Measurements from ENCODE around the gene LANCL2.

Gene LANCL2

DNA sequence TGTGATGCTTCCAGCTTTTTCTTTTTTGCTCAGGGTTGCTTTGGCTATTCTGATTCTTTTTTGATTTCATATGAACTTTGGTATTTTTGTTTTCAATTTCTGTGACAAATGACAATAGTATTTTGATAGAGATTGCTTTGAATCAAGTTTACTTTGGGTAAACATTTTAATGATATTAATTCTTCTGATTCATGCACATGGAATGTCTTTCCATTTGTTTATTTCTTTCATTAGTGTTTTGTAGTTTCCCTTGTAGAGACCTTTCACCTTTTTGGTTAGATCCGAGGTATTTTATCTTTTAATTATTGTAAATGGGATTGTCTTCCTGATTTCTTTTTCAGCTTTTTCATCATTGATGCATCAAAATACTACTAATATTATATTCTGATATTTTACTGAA lies 93.2 kb downstream of the LANCL2 start:
- H3K9me3 ChIP-seq, result peaks cover 4 to 23% (median 19%) of the 10 kb centered on the region in 3 donors
- DNase-seq, result no peak
- TF ChIP-seq, protein P1, sequence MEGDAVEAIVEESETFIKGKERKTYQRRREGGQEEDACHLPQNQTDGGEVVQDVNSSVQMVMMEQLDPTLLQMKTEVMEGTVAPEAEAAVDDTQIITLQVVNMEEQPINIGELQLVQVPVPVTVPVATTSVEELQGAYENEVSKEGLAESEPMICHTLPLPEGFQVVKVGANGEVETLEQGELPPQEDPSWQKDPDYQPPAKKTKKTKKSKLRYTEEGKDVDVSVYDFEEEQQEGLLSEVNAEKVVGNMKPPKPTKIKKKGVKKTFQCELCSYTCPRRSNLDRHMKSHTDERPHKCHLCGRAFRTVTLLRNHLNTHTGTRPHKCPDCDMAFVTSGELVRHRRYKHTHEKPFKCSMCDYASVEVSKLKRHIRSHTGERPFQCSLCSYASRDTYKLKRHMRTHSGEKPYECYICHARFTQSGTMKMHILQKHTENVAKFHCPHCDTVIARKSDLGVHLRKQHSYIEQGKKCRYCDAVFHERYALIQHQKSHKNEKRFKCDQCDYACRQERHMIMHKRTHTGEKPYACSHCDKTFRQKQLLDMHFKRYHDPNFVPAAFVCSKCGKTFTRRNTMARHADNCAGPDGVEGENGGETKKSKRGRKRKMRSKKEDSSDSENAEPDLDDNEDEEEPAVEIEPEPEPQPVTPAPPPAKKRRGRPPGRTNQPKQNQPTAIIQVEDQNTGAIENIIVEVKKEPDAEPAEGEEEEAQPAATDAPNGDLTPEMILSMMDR (IDR thresholded peaks at IDR 0.05), result no peak
- peaks cover 0 to 3% (median under 1%) of the 10 kb centered on the region in 3 donors for H3K36me3 ChIP-seq
- H3K27ac ChIP-seq, result no peak overlapping the region
- no peaks in the 10 kb centered on the region for H3K4me1 ChIP-seq
- intact Hi-C loops (cut with DNase I; ENCODE audit: low total_unique reads), result no loop called here
- no peak overlapping the region for H3K4me3 ChIP-seq
- H3K27me3 ChIP-seq, result no peaks in the 10 kb centered on the region

DNA sequence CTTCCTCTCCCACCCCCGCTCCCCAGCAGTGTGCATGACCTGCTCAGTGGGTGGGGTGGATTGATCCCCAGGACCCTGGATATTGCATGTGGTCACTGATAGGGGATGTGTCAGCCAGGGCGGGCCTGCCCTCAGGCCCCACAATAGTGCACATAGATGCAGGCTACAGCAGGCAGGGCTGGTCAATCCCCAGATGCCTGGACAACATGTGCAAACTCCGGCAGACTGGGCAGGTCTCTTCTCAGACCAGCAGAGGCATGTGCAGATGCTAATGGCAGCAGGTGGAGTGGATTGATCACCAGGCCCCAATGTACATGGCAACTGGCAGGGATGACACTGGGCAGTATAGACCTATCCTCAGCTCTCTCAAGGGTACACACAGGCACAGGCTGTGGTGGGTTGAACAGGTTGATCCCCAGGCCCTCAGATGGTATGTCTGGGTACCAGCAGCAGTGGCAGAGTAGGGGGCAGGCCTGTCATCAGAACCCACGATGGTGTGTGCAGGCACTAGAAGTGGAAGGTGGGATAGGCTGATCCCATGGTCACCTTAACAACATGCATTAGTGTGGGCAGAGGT lies 98.6 kb downstream of the LANCL2 start:
- H3K36me3 ChIP-seq, result peaks cover 27 to 44% (median 41%) of the 10 kb centered on the region in 3 donors
- DNase-seq, result no peak
- intact Hi-C loops (cut with DNase I; ENCODE audit: low total_unique reads), result no loop called here
- TF ChIP-seq, protein P1 (IDR thresholded peaks at IDR 0.05), result no peak
- H3K27me3 ChIP-seq, result no peaks in the 10 kb centered on the region
- H3K4me1 ChIP-seq, result no peaks in the 10 kb centered on the region
- peaks cover 4 to 17% (median 10%) of the 10 kb centered on the region in 3 donors for H3K9me3 ChIP-seq
- H3K4me3 ChIP-seq, result no peak overlapping the region
- no peak overlapping the region for H3K27ac ChIP-seq

DNA sequence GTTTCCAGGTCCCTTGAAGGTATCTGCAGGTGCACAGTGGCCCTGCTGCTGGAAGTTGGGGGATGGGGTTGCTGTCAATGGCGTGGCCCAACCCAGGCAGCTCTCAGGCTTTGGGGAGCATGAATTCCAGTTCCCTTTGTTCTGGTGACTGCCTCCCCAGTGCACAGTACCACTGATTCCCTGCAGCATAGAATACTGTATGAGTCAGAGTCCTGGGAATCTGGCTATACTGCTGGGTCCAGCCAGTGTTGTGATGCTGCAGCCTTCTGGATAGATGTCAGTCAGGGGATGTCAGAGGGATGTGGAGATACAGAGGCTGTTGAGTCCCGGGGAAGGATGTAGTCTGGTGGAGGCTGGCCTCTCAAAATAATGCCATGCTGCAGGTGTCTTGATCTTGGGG lies 99.3 kb downstream of the LANCL2 start:
- TF ChIP-seq, protein P1 (IDR thresholded peaks at IDR 0.05), result no peak
- no peak for DNase-seq

DNA sequence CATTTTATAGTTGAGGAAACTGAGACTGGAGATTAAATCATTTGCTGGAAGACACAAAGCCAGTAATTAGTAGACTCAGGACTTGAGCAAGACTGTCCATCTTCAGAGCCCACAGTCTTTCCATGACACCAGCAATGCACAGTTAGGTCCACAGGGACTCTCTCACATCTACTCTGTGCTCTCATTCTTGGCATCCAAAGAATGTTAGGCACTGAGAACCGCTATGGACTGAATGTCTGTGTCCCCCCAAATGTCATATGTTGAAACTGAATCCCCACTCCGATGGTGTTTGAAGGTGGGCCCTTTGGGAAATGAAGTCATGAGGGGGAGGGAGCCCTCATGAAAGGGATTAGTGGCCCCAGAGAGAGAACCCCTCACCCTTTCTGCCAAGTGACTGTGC lies 100.6 kb downstream of the LANCL2 start:
- TF ChIP-seq, protein P1 (IDR thresholded peaks at IDR 0.05), result no peak
- H3K4me1 ChIP-seq, result no peaks in the 10 kb centered on the region
- no peak overlapping the region for H3K4me3 ChIP-seq
- peaks cover 0 to 6% (median 4%) of the 10 kb centered on the region in 3 donors for H3K9me3 ChIP-seq
- H3K36me3 ChIP-seq, result peaks cover 33 to 46% (median 41%) of the 10 kb centered on the region in 3 donors
- DNase-seq, result no peak
- no peak overlapping the region for H3K27ac ChIP-seq
- H3K27me3 ChIP-seq, result no peaks in the 10 kb centered on the region
- intact Hi-C loops (cut with DNase I; ENCODE audit: low total_unique reads), result no loop called here

More for the DNA sequence above, 99.3 kb downstream of the LANCL2 start:
- H3K4me3 ChIP-seq, result no peak overlapping the region
- peaks cover 27 to 46% (median 41%) of the 10 kb centered on the region in 3 donors for H3K36me3 ChIP-seq
- H3K27me3 ChIP-seq, result no peaks in the 10 kb centered on the region
- peaks cover 4 to 11% (median 4%) of the 10 kb centered on the region in 3 donors for H3K9me3 ChIP-seq
- no peak overlapping the region for H3K27ac ChIP-seq
- no peaks in the 10 kb centered on the region for H3K4me1 ChIP-seq
- intact Hi-C loops (cut with DNase I; ENCODE audit: low total_unique reads), result no loop called here

DNA sequence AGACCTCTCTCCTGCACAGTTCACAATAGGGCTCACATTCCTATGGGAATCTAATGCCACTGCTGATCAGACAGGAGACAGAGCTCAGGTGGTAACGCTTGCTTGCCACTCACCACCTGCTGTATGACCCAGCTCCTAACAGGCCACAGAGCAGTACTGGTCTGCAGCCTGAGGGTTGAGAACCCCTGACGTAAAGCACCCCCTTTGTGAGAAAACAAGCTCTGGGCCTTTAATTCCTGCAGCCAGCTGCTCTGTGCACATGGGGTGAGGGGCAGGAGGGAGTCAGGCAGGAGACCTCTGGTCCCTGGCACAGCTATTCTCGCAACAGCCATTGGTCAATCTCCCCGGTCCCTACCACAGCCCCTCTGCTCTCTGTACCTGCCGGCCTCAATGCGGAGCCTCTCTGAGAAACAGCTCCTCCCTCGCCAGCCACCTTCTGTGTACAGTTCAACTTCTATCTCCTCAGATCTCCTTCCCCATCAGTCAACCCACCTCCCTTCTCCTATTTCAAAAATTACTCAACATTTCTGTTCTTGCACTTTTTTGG lies 102.0 kb downstream of the LANCL2 start:
- TF ChIP-seq, protein P1 (IDR thresholded peaks at IDR 0.05), result no peak
- Histone ChIP-seq H3K4me1 (no peaks in the 10 kb centered on the region), H3K27ac (no peak overlapping the region), H3K27me3 (no peaks in the 10 kb centered on the region), H3K9me3 (peaks cover 0 to 6% (median 0%) of the 10 kb centered on the region in 3 donors), H3K4me3 (no peak overlapping the region), H3K36me3 (peaks cover 36 to 46% (median 41%) of the 10 kb centered on the region in 3 donors)
- intact Hi-C loops (cut with DNase I; ENCODE audit: low total_unique reads), result no loop called here
- DNase-seq, result no peak
